ENCODE data around the gene GAK. TPM values are rescaled to one million over a fixed set of nuclear protein-coding genes. Genes with fewer than 3 reads are reported as not detected.

The GAK gene
- total and polyA plus RNA-seq, 2 of the 13 experiments (the other 11 are each of a cell fraction or from before 2014, with no cell fraction given): 17.5 to 44.3 TPM

- TF ChIP-seq KDM5A (IDR thresholded peaks at IDR 0.05; ENCODE audit: borderline replicate concordance, low read length) (peak; percentile 78; the same call in 1 of the 2 replicates), TOPORS (CRISPR knock-in tag; IDR thresholded peaks at IDR 0.05) (peak; percentile 82), JDP2 (CRISPR knock-in tag; IDR thresholded peaks at IDR 0.05; ENCODE audit: borderline replicate concordance) (no peak), ERF (CRISPR knock-in tag; IDR thresholded peaks at IDR 0.05) (no peak; the same call in 1 of the 2 replicates), PLSCR1 (CRISPR knock-in tag; IDR thresholded peaks at IDR 0.05; ENCODE audit: borderline replicate concordance) (no peak), MIER3 (CRISPR knock-in tag; IDR thresholded peaks at IDR 0.05; ENCODE audit: borderline replicate concordance) (no peak), KIAA2018 (CRISPR knock-in tag; IDR thresholded peaks at IDR 0.05; ENCODE audit: borderline replicate concordance) (no peak), ZBTB21 (CRISPR knock-in tag; IDR thresholded peaks at IDR 0.05) (peak; percentile 59), ONECUT2 (CRISPR knock-in tag; IDR thresholded peaks at IDR 0.05) (no peak), ZBTB8A (CRISPR knock-in tag; IDR thresholded peaks at IDR 0.05; ENCODE audit: borderline replicate concordance, low read depth) (no peak), NR2F1 (CRISPR knock-in tag; IDR thresholded peaks at IDR 0.05) (no peak), SMYD3 (CRISPR knock-in tag; IDR thresholded peaks at IDR 0.05) (no peak), ZNF790 (CRISPR knock-in tag; IDR thresholded peaks at IDR 0.05; ENCODE audit: borderline replicate concordance) (0 out of 2 replicates have a peak, but pooled peaks have one; percentile 27), GPN1 (CRISPR knock-in tag; IDR thresholded peaks at IDR 0.05; ENCODE audit: borderline replicate concordance) (no peak), FOXK2 (IDR thresholded peaks at IDR 0.05) (no peak), SALL2 (CRISPR knock-in tag; IDR thresholded peaks at IDR 0.05) (no peak), GMEB2 (CRISPR knock-in tag; IDR thresholded peaks at IDR 0.05; ENCODE audit: low read depth) (peak; percentile 92)
- TF ChIP-seq, protein P1, sequence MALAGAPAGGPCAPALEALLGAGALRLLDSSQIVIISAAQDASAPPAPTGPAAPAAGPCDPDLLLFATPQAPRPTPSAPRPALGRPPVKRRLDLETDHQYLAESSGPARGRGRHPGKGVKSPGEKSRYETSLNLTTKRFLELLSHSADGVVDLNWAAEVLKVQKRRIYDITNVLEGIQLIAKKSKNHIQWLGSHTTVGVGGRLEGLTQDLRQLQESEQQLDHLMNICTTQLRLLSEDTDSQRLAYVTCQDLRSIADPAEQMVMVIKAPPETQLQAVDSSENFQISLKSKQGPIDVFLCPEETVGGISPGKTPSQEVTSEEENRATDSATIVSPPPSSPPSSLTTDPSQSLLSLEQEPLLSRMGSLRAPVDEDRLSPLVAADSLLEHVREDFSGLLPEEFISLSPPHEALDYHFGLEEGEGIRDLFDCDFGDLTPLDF (CRISPR knock-in tag; IDR thresholded peaks at IDR 0.05): no peak; the same call in 1 of the 2 replicates
These were observed at the start of gene GAK, which contains the start of gene TMEM175 (continued) for GRCh38 chr4:931960-932712.
